AG04450 (cell line): ENCODE data around the gene ARRB2. TPM values are rescaled to one million over a fixed set of nuclear protein-coding genes. Genes with fewer than 3 reads are reported as not detected.

Experiments used
- CTCF ChIA-PET: fragments of 300-600, 350-600 bp; formaldehyde crosslinking; extraction: SDS; loops from one replicate; lab custom pipeline; 2022; ENCODE audit warnings: antibody characterized with exemption, inconsistent platforms; lab: Charles Lee
- POLR2A ChIA-PET: fragments of 350-600 bp; formaldehyde crosslinking; extraction: SDS; loops from one replicate; lab custom pipeline; 2021; ENCODE audit warnings: antibody characterized with exemption, inconsistent platforms; lab: Yijun Ruan, JAX
- DNase-seq: peaks from one replicate; pipeline ENCODE4 v3.0.0-alpha.2; 2011; ENCODE audit warnings: low read depth, low spot score
- H3K27ac ChIP-seq: one replicate; pipeline ENCODE4 v1.5.1; 2012; ENCODE audit warnings: low read depth, low read length, control low read depth
- H3K27me3 ChIP-seq: one replicate; pipeline ENCODE4 v1.6.0; 2012; ENCODE audit warnings: low read length; ENCODE audit not compliant: control insufficient read depth, insufficient read depth
- H3K4me3 ChIP-seq: 2 replicates; pipeline ENCODE4 v1.5.1; 2011; ENCODE audit warnings: mild to moderate bottlenecking, low read depth, low read length, control low read depth
- H3K9me3 ChIP-seq: 2 replicates; pipeline ENCODE4 v1.5.1; 2012; ENCODE audit warnings: low read length; ENCODE audit not compliant: control insufficient read depth, insufficient read depth
- CTCF ChIP-seq: IDR thresholded peaks from 2 replicates; pipeline ENCODE4 v1.5.1; 2011; ENCODE audit warnings: low read depth, low read length, control low read depth, inconsistent platforms
- polyA plus RNA-seq: library from polyadenylated mRNA; depleted of rRNA; stranded (reverse); fragments of >200 nt; gene quantifications from 2 replicates; pipeline ENCODE4 v1.2.3, GENCODE V29; 2011

ARRB2 gene
- polyA plus RNA-seq, 1 experiment: 8.8 TPM

GRCh38 chr17:4738136-4739121 lies 28.0 kb downstream of the ARRB2 start:
- TF ChIP-seq CTCF: no peak
- CTCF ChIA-PET: no interaction called here
- peaks cover 44% of the 10 kb centered on the region for H3K27me3 ChIP-seq
- POLR2A ChIA-PET: interaction anchor here (0.6 kb wide), 1 partner anchor 19 kb away, joined by 3 read pairs; no protein-coding TSS in a partner anchor
- no peak for DNase-seq
- H3K9me3 ChIP-seq: peaks cover 5% of the 10 kb centered on the region; the same call in 1 of the 2 replicates
- no peak overlapping the region for H3K27ac ChIP-seq
- H3K4me3 ChIP-seq: peak overlapping the region; percentile 70

- H3K27me3 ChIP-seq: peaks cover 51% of the 10 kb centered on the region
- peak within 1 kb of the TSS; percentile 70 for H3K4me3 ChIP-seq
- peaks cover 5% of the 10 kb centered on the region; the same call in 1 of the 2 replicates for H3K9me3 ChIP-seq
- TF ChIP-seq CTCF: no peak
- no peak within 1 kb of the TSS for H3K27ac ChIP-seq
- DNase-seq: no peak
- ChIA-PET POLR2A (interaction anchor here (0.6 kb wide), 1 partner anchor 18 kb away, joined by 3 read pairs; no protein-coding TSS in a partner anchor), CTCF (no interaction called here)
These were observed 28.9 kb downstream of the ARRB2 start, which contains the start of the genes CXCL16 and ZMYND15 for GRCh38 chr17:4739122-4740024. TSS of gene CXCL16 (minus strand) at chr17:4739928. CDS start at chr17:4739339, 589 bp downstream. TSS of gene ZMYND15 (plus strand) at chr17:4739833. CDS start at chr17:4740549, 716 bp downstream.

GRCh38 chr17:4740025-4740351 lies 29.6 kb downstream of the ARRB2 start:
- ChIA-PET CTCF (no interaction called here), POLR2A (no interaction called here)
- H3K4me3 ChIP-seq: peak overlapping the region; percentile 70
- peaks cover 5% of the 10 kb centered on the region; the same call in 1 of the 2 replicates for H3K9me3 ChIP-seq
- no peak overlapping the region for H3K27ac ChIP-seq
- H3K27me3 ChIP-seq: peaks cover 57% of the 10 kb centered on the region
- no peak for TF ChIP-seq CTCF
- DNase-seq: no peak

GRCh38 chr17:4740584-4740983 lies 30.2 kb downstream of the ARRB2 start:
- DNase-seq: no peak
- ChIA-PET CTCF (no interaction called here), POLR2A (no interaction called here)
- H3K27me3 ChIP-seq: peaks cover 63% of the 10 kb centered on the region
- H3K9me3 ChIP-seq: peaks cover 5% of the 10 kb centered on the region; the same call in 1 of the 2 replicates
- H3K27ac ChIP-seq: no peak overlapping the region
- H3K4me3 ChIP-seq: no peak overlapping the region
- no peak for TF ChIP-seq CTCF
